Cardiac ventricle fibroblast (primary cell): ENCODE results near the gene TRIM51. TPM values are rescaled to one million over a fixed set of nuclear protein-coding genes. Genes with fewer than 3 reads are reported as not detected.

ENCODE experiments used
- total RNA-seq: library from RNA; depleted of rRNA; stranded (reverse); fragments of >200 nt; gene quantifications from 2 replicates; pipeline ENCODE4 v1.2.3, GENCODE V29; 2015

TRIM51 gene, protein sequence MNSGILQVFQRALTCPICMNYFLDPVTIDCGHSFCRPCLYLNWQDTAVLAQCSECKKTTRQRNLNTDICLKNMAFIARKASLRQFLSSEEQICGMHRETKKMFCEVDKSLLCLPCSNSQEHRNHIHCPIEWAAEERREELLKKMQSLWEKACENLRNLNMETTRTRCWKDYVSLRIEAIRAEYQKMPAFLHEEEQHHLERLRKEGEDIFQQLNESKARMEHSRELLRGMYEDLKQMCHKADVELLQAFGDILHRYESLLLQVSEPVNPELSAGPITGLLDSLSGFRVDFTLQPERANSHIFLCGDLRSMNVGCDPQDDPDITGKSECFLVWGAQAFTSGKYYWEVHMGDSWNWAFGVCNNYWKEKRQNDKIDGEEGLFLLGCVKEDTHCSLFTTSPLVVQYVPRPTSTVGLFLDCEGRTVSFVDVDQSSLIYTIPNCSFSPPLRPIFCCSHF
- not detected in 2 replicates for total RNA-seq

GRCh38 chr11:55882997-55883396, at the start of gene TRIM51:
TRIM51 (plus strand) TSS chr11:55883297; CDS start chr11:55885429, 2,132 bp downstream.

DNA sequence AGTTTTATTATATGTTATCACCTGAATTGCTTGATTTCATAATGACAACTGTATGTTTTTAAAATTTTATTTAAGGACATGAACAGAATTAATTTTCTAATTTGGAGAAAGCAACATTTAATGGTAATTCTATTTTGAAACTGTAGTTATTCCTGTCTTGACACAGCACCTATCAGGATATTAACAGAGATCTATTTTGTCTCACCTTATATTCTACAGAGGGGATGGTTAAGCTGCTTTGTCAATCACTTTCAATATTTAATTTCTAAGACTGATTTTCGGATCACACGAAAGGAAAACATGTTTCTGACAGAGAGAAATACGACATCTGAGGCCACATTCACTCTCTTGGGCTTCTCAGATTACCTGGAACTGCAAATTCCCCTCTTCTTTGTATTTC, 44.6 kb upstream of the TRIM51 start, which contains the start of gene OR5D16:
OR5D16 (plus strand) TSS at position 301 of the 400 bp plus-strand sequence; CDS start at position 301, 0 bp downstream.

DNA sequence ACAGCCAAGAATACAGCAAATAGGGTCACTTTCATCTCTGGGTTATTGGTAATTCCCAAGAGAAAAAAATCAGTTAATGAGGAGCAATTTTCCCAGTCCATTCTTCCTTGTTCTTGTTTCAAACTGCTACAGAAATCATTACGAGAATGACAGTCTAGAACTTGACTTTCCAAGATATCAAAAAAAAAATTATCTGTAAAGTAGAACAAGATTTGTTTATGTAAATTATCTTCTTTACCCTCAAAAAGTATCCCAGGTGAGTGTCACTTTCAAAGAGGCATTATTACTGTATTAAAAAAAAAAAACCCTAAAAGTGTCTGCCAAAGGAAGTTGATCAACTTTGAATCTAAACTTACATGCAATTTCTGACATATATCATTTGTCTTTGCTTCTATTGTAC, 31.4 kb downstream of the TRIM51 start, which contains the start of gene OR5W2:
OR5W2 (minus strand) TSS at position 101 of the 400 bp plus-strand sequence; CDS start at position 101, 0 bp downstream.

GRCh38 chr11:55936300-55936699, 53.2 kb downstream of the TRIM51 start, which contains the start of gene OR5I1:
OR5I1 (minus strand) TSS chr11:55936400; CDS start chr11:55936400, 0 bp downstream.

Other genes starting within 250 kb of the TRIM51 start
- not detected in 2 replicates for gene OR4P4, start 248.2 kb upstream of the TRIM51 start, total RNA-seq
- gene OR4S2, start 235.0 kb upstream of the TRIM51 start, total RNA-seq, result not detected in 2 replicates
- gene OR4C6, start 221.1 kb upstream of the TRIM51 start, total RNA-seq, result not detected in 2 replicates
- gene OR5D13, start 109.9 kb upstream of the TRIM51 start, total RNA-seq, result not detected in 2 replicates
- not detected in 2 replicates for gene OR5D14, start 87.7 kb upstream of the TRIM51 start, total RNA-seq
- gene OR5L1, start 71.9 kb upstream of the TRIM51 start, total RNA-seq, result not detected in 2 replicates
- gene OR5D18, start 63.7 kb upstream of the TRIM51 start, total RNA-seq, result not detected in 2 replicates
- gene OR5L2, start 56.1 kb upstream of the TRIM51 start, total RNA-seq, result not detected in 2 replicates
- gene OR5D16, start 44.5 kb upstream of the TRIM51 start, total RNA-seq, result not detected in 2 replicates
- not detected in 2 replicates for gene OR5W2, start 31.3 kb downstream of the TRIM51 start, total RNA-seq
- not detected in 2 replicates for gene OR5I1, start 53.1 kb downstream of the TRIM51 start, total RNA-seq
- gene OR10AG1, start 86.6 kb downstream of the TRIM51 start, total RNA-seq, result not detected in 2 replicates
- gene OR5F1, start 111.3 kb downstream of the TRIM51 start, total RNA-seq, result not detected in 2 replicates
- not detected in 2 replicates for gene OR5AS1, start 144.4 kb downstream of the TRIM51 start, total RNA-seq
- not detected in 2 replicates for gene OR8I2, start 210.0 kb downstream of the TRIM51 start, total RNA-seq
- not detected in 2 replicates for gene OR8H2, start 220.4 kb downstream of the TRIM51 start, total RNA-seq
- gene OR8H3, start 239.1 kb downstream of the TRIM51 start, total RNA-seq, result not detected in 2 replicates